ENCODE results near the gene DMD. TPM values are rescaled to one million over a fixed set of nuclear protein-coding genes. Genes with fewer than 3 reads are reported as not detected.

Gene DMD
- total RNA-seq, 5 donors from 2014 or later (not counting 1 experiment from before 2014, with no cell fraction given) = 0.73 to 1.6 (median 0.88) TPM; not detected in 1

DNA sequence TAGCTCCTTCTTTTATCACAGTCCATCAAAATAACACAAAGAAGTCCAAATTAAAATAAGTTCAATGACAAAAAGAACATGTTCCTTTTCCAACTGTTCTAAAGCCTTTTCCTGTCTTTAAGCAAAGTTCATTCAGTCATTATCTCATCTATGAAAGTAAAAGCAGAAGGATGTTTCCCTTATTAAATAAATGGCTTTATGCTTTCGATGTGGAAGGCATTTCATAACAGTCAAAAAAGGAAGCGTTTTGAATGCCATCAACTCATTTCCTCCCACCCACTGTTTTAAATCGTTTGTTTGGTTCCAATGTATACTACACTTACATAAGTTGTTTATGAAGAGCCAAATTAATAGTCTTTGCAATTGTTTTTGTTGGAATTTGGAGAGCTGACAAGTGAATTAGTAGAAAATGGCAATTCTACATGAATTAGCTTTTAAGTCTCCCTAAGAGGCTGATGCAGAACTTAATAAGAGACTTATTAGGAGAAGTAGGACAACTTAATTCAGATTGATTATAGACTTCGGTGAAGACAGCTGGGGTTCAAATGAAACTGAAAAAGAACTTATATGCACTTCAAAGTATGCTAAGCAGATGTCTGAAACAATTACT is 1746.9 kb downstream of the DMD start:
- H3K4me3 Mint-ChIP-seq = no peak overlapping the region

DNA sequence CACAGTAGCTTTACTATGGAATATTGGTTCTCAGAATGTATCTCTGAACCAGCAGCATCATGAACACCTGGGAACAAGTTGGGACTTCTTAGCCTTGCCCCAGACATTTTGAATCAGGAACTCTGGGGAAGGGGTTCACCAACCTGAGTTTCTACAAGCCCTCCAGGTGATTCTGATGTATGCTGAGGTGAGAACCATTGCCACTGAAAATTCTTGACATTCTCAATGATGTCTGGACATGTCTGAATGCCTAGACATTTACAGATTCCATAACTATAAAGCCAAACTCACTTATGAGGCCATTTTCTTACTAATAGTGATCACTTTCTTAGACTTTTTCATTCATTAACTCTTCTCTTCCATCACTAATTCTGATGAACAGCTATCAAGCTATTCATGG is 1750.1 kb downstream of the DMD start:
- Histone ChIP-seq H3K4me3 (ENCODE audit: control insufficient read depth in 1 of 2, extremely low read depth in 1 of 2, low read length in 1 of 2) (no peak overlapping the region), H3K27me3 (replicated peaks in 1 of 2; ENCODE audit: control insufficient read depth in 2 of 2, extremely low read depth in 1 of 2, insufficient read depth in 2 of 2, low read length in 1 of 2) (no peaks in the 10 kb centered on the region), H3K36me3 (ENCODE audit: control insufficient read depth in 2 of 2, extremely low read depth in 1 of 2, insufficient read depth in 1 of 2, low read length in 1 of 2) (no peaks in the 10 kb centered on the region), H3K27ac (ENCODE audit: low read length) (no peak overlapping the region), H3K4me1 (ENCODE audit: control insufficient read depth in 1 of 2, extremely low read depth in 1 of 2, insufficient read depth in 2 of 2, low read length in 2 of 2) (no peaks in the 10 kb centered on the region), H3K9me3 (no peaks in the 10 kb centered on the region)
- H3K27me3 Mint-ChIP-seq = peaks cover 0 to 4% of the 10 kb centered on the region in 2 donors
- ChIA-PET CTCF (no interaction called here), POLR2A (no interaction called here)
- H3K36me3 Mint-ChIP-seq = no peaks in the 10 kb centered on the region
- H3K9me3 Mint-ChIP-seq = no peaks in the 10 kb centered on the region
- no peak for ATAC-seq (replicated peaks in 1 of 4)
- no peak overlapping the region for H3K27ac Mint-ChIP-seq
- DNase-seq = no peak
- no peak overlapping the region for H3K4me3 Mint-ChIP-seq
- peaks cover 0 to 4% (median 0%) of the 10 kb centered on the region in 3 donors for H3K4me1 Mint-ChIP-seq

More for the DNA sequence above, 1746.9 kb downstream of the DMD start:
- DNase-seq (no peak), ATAC-seq (replicated peaks in 1 of 4) (no peak)
- WGBS (ENCODE audit: insufficient coverage) = no CpG with 5 or more reads among the region's 4 CpGs
- no peaks in the 10 kb centered on the region for H3K36me3 ChIP-seq (ENCODE audit: control insufficient read depth in 2 of 2, extremely low read depth in 1 of 2, insufficient read depth in 1 of 2, low read length in 1 of 2)
- H3K4me3 ChIP-seq (ENCODE audit: control insufficient read depth in 1 of 2, extremely low read depth in 1 of 2, low read length in 1 of 2) = no peak overlapping the region
- H3K9me3 ChIP-seq = no peaks in the 10 kb centered on the region
- H3K4me1 ChIP-seq (ENCODE audit: control insufficient read depth in 1 of 2, extremely low read depth in 1 of 2, insufficient read depth in 2 of 2, low read length in 2 of 2) = no peaks in the 10 kb centered on the region
- Mint-ChIP-seq H3K27me3 (peaks cover 0 to 4% of the 10 kb centered on the region in 2 donors), H3K9me3 (peaks cover 0 to 6% (median 0%) of the 10 kb centered on the region in 3 donors), H3K36me3 (no peaks in the 10 kb centered on the region), H3K4me1 (peaks cover 0 to 4% (median 0%) of the 10 kb centered on the region in 3 donors), H3K27ac (no peak overlapping the region)
- no peaks in the 10 kb centered on the region for H3K27me3 ChIP-seq (replicated peaks in 1 of 2; ENCODE audit: control insufficient read depth in 2 of 2, extremely low read depth in 1 of 2, insufficient read depth in 2 of 2, low read length in 1 of 2)
- CTCF ChIA-PET = no interaction called here
- no peak overlapping the region for H3K27ac ChIP-seq (ENCODE audit: low read length)
- POLR2A ChIA-PET = no interaction called here

DNA sequence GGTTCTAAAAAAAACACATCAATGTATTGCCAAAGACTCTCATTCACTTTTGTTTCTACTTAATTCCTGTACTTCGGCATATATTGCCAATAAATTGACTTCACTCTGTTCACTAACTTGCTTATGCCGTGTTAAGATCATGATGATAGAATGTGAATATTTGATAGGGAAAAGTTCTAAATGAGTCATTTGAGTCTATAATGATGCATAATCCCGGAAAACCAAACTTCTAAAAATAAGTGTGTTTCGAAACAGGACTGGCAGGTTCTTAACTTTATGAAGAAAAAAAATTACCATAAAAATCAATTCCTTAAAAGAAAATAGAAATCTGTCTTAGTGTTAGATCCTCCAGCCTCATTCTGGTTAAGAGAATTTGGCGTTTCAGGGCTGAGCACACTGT is 1752.0 kb downstream of the DMD start:
- no peak overlapping the region for H3K4me3 ChIP-seq (ENCODE audit: control insufficient read depth in 1 of 2, extremely low read depth in 1 of 2, low read length in 1 of 2)
- Mint-ChIP-seq H3K27ac (no peak overlapping the region), H3K4me3 (no peak overlapping the region), H3K36me3 (no peaks in the 10 kb centered on the region), H3K27me3 (peaks cover 0 to 4% of the 10 kb centered on the region in 2 donors), H3K4me1 (peaks cover 0 to 2% (median 0%) of the 10 kb centered on the region in 3 donors), H3K9me3 (no peaks in the 10 kb centered on the region)
- no peak for DNase-seq
- CTCF ChIA-PET = no interaction called here
- no peak for ATAC-seq (replicated peaks in 1 of 4)
- POLR2A ChIA-PET = no interaction called here
- H3K4me1 ChIP-seq (ENCODE audit: control insufficient read depth in 1 of 2, extremely low read depth in 1 of 2, insufficient read depth in 2 of 2, low read length in 2 of 2) = no peaks in the 10 kb centered on the region
- no peaks in the 10 kb centered on the region for H3K36me3 ChIP-seq (ENCODE audit: control insufficient read depth in 2 of 2, extremely low read depth in 1 of 2, insufficient read depth in 1 of 2, low read length in 1 of 2)
- no CpG with 5 or more reads among the region's 5 CpGs for WGBS (ENCODE audit: insufficient coverage)
- H3K27me3 ChIP-seq (replicated peaks in 1 of 2; ENCODE audit: control insufficient read depth in 2 of 2, extremely low read depth in 1 of 2, insufficient read depth in 2 of 2, low read length in 1 of 2) = no peaks in the 10 kb centered on the region
- H3K27ac ChIP-seq (ENCODE audit: low read length) = no peak overlapping the region
- no peaks in the 10 kb centered on the region for H3K9me3 ChIP-seq

DNA sequence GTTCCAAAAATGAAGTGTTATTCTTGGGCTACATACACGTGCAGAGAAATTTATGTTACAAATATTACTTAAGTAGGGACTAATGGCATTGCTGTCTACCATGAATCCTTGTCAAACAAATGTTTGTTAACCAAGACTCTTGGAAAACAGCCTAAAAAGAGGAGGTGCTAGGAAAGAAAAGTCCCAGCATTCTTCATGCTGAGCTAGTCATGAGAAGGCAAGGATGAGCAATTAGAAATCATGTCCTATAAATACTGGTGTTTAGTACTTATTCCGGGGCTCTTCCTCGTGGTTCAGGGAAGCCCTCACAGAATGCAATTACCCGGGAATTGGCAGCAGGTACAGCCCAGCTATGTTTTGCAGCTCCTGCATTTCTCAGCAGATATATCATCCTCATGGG is 1761.4 kb downstream of the DMD start:
- H3K9me3 Mint-ChIP-seq = no peaks in the 10 kb centered on the region
- no peak overlapping the region for H3K4me3 ChIP-seq (ENCODE audit: control insufficient read depth in 1 of 2, extremely low read depth in 1 of 2, low read length in 1 of 2)
- H3K27me3 ChIP-seq (replicated peaks in 1 of 2; ENCODE audit: control insufficient read depth in 2 of 2, extremely low read depth in 1 of 2, insufficient read depth in 2 of 2, low read length in 1 of 2) = no peaks in the 10 kb centered on the region
- ATAC-seq (replicated peaks in 1 of 4) = no peak
- H3K4me1 Mint-ChIP-seq = no peaks in the 10 kb centered on the region
- no peak overlapping the region for H3K27ac Mint-ChIP-seq
- no peaks in the 10 kb centered on the region for H3K36me3 Mint-ChIP-seq
- no peaks in the 10 kb centered on the region for H3K36me3 ChIP-seq (ENCODE audit: control insufficient read depth in 2 of 2, extremely low read depth in 1 of 2, insufficient read depth in 1 of 2, low read length in 1 of 2)
- WGBS (ENCODE audit: insufficient coverage) = no CpG with 5 or more reads among the region's 4 CpGs
- no peaks in the 10 kb centered on the region for H3K4me1 ChIP-seq (ENCODE audit: control insufficient read depth in 1 of 2, extremely low read depth in 1 of 2, insufficient read depth in 2 of 2, low read length in 2 of 2)
- ChIA-PET POLR2A (no interaction called here), CTCF (no interaction called here)
- no peaks in the 10 kb centered on the region for H3K9me3 ChIP-seq
- no peak overlapping the region for H3K4me3 Mint-ChIP-seq
- no peak for DNase-seq
- H3K27ac ChIP-seq (ENCODE audit: low read length) = no peak overlapping the region
- H3K27me3 Mint-ChIP-seq = no peaks in the 10 kb centered on the region

DNA sequence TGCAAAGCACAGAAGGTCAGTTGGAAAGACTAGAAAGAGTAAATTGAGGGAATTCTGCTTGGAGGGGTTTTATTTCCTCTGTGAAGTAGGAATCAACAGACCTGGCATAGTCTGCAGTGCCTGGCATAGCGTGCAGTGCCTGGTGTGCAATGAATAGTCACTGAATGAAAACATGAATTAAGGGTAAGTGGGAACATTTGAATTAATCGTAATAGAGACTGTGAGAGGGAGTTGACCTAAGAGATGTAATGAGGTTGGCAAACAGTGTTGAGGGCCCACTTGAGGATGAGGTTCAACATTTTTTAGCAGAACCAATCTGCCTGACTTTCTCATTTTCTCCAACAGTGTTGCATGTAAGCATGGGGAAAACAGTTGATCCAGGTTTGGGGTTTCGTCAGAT is 1762.3 kb downstream of the DMD start:
- Histone ChIP-seq H3K4me3 (ENCODE audit: control insufficient read depth in 1 of 2, extremely low read depth in 1 of 2, low read length in 1 of 2) (no peak overlapping the region), H3K36me3 (ENCODE audit: control insufficient read depth in 2 of 2, extremely low read depth in 1 of 2, insufficient read depth in 1 of 2, low read length in 1 of 2) (no peaks in the 10 kb centered on the region), H3K27ac (ENCODE audit: low read length) (no peak overlapping the region), H3K27me3 (replicated peaks in 1 of 2; ENCODE audit: control insufficient read depth in 2 of 2, extremely low read depth in 1 of 2, insufficient read depth in 2 of 2, low read length in 1 of 2) (no peaks in the 10 kb centered on the region), H3K9me3 (no peaks in the 10 kb centered on the region), H3K4me1 (ENCODE audit: control insufficient read depth in 1 of 2, extremely low read depth in 1 of 2, insufficient read depth in 2 of 2, low read length in 2 of 2) (no peaks in the 10 kb centered on the region)
- Mint-ChIP-seq H3K27ac (no peak overlapping the region), H3K4me1 (no peaks in the 10 kb centered on the region), H3K4me3 (no peak overlapping the region), H3K9me3 (no peaks in the 10 kb centered on the region), H3K27me3 (peaks cover 0 to under 1% of the 10 kb centered on the region in 2 donors), H3K36me3 (no peaks in the 10 kb centered on the region)
- no peak for DNase-seq
- POLR2A ChIA-PET = no interaction called here
- ATAC-seq (replicated peaks in 1 of 4) = no peak
- WGBS (ENCODE audit: insufficient coverage) = no CpG with 5 or more reads among the region's 3 CpGs
- CTCF ChIA-PET = interaction anchor here in 1 of 2 donors (0.6 kb wide), 1 partner anchor 43 kb away, joined by 6 read pairs; no protein-coding TSS in a partner anchor

DNA sequence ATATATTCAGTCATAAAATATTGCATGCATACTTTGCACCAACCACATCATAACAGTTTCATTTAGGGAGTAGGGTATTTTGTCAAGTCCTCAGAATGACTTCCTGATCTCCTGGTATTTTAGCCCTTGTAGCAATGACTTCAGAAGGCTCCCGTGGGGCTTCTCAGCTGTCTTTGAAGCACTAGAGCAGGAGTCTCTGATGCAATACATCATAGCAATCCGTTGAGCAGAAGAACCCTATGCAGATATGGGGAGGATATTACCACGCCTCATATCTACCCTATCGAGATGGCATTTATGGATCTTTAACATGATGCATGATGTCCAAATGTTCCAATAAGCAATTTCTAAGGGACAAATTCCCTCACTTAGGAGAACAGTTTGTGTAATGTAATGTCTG is 1765.8 kb downstream of the DMD start:
- Mint-ChIP-seq H3K4me1 (no peaks in the 10 kb centered on the region), H3K36me3 (no peaks in the 10 kb centered on the region), H3K27ac (no peak overlapping the region), H3K27me3 (peaks cover 0 to 4% of the 10 kb centered on the region in 2 donors), H3K4me3 (no peak overlapping the region), H3K9me3 (no peaks in the 10 kb centered on the region)
- H3K27me3 ChIP-seq (replicated peaks in 1 of 2; ENCODE audit: control insufficient read depth in 2 of 2, extremely low read depth in 1 of 2, insufficient read depth in 2 of 2, low read length in 1 of 2) = no peaks in the 10 kb centered on the region
- no peaks in the 10 kb centered on the region for H3K9me3 ChIP-seq
- no peak overlapping the region for H3K4me3 ChIP-seq (ENCODE audit: control insufficient read depth in 1 of 2, extremely low read depth in 1 of 2, low read length in 1 of 2)
- H3K36me3 ChIP-seq (ENCODE audit: control insufficient read depth in 2 of 2, extremely low read depth in 1 of 2, insufficient read depth in 1 of 2, low read length in 1 of 2) = no peaks in the 10 kb centered on the region
- DNase-seq (no peak), ATAC-seq (replicated peaks in 1 of 4) (no peak)
- H3K27ac ChIP-seq (ENCODE audit: low read length) = no peak overlapping the region
- no peaks in the 10 kb centered on the region for H3K4me1 ChIP-seq (ENCODE audit: control insufficient read depth in 1 of 2, extremely low read depth in 1 of 2, insufficient read depth in 2 of 2, low read length in 2 of 2)
- no CpG with 5 or more reads among the region's 4 CpGs for WGBS (ENCODE audit: insufficient coverage)
- ChIA-PET CTCF (no interaction called here), POLR2A (interaction anchor here in 1 of 2 donors (0.6 kb wide), 1 partner anchor 13 kb away, joined by 9 read pairs; no protein-coding TSS in a partner anchor)

DNA sequence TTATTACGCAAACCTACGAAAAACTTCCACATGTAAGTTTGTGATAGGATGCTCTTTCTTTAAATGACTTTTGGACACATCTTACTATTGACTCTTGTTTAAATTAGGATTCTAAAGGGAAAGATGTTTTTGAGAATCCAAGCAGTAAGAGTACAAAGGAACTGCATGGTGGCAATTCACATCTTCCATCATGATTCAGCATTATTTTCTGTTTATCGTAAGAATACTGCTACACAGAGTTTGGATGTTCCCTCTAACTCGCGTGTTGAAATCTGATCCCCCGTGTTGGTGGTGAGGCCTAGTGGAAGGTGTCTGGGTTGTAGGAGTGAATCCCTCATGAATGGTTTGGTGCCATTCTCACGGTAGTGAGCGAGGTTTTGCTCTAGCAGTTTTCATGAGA is 1767.7 kb downstream of the DMD start:
- H3K27ac Mint-ChIP-seq = no peak overlapping the region
- H3K27me3 Mint-ChIP-seq = peaks cover 0 to 4% of the 10 kb centered on the region in 2 donors
- H3K4me3 Mint-ChIP-seq = no peak overlapping the region
- no peak overlapping the region for H3K27ac ChIP-seq (ENCODE audit: low read length)
- no peaks in the 10 kb centered on the region for H3K27me3 ChIP-seq (replicated peaks in 1 of 2; ENCODE audit: control insufficient read depth in 2 of 2, extremely low read depth in 1 of 2, insufficient read depth in 2 of 2, low read length in 1 of 2)
- no peaks in the 10 kb centered on the region for H3K36me3 ChIP-seq (ENCODE audit: control insufficient read depth in 2 of 2, extremely low read depth in 1 of 2, insufficient read depth in 1 of 2, low read length in 1 of 2)
- no peaks in the 10 kb centered on the region for H3K36me3 Mint-ChIP-seq
- no peaks in the 10 kb centered on the region for H3K9me3 ChIP-seq
- DNase-seq = no peak
- no peak overlapping the region for H3K4me3 ChIP-seq (ENCODE audit: control insufficient read depth in 1 of 2, extremely low read depth in 1 of 2, low read length in 1 of 2)
- H3K4me1 ChIP-seq (ENCODE audit: control insufficient read depth in 1 of 2, extremely low read depth in 1 of 2, insufficient read depth in 2 of 2, low read length in 2 of 2) = no peaks in the 10 kb centered on the region
- no peaks in the 10 kb centered on the region for H3K4me1 Mint-ChIP-seq
- H3K9me3 Mint-ChIP-seq = no peaks in the 10 kb centered on the region
- POLR2A ChIA-PET = no interaction called here
- no peak for ATAC-seq (replicated peaks in 1 of 4)
- WGBS (ENCODE audit: insufficient coverage) = no CpG with 5 or more reads among the region's 8 CpGs
- CTCF ChIA-PET = no interaction called here
